DND-41 (cell line): ENCODE results near the gene BMPR1A.

Experiments
- ATAC-seq: fragments of 200-7000 bp; cut with Tn5 transposase; 3 replicates; pipeline ENCODE4 v1.9.1; 2021; ENCODE audit warnings: low read depth; ENCODE audit not compliant: insufficient read depth
- DNase-seq: peaks from one replicate; pipeline ENCODE4 v3.0.0-alpha.2; 2020
- H2AFZ ChIP-seq: 2 replicates; pipeline ENCODE4 v1.6.0; 2012; ENCODE audit warnings: low read depth, low read length
- H3K27ac ChIP-seq: 2 replicates; pipeline ENCODE4 v1.5.1; 2012; ENCODE audit warnings: low read length, inconsistent platforms
- H3K27me3 ChIP-seq: fragments of 200-600 bp; sonication (generic); 2 replicates; pipeline ENCODE4 v1.6.0; 2012; ENCODE audit warnings: low read length, mild to moderate bottlenecking, inconsistent platforms; ENCODE audit not compliant: insufficient read depth, poor library complexity
- H3K36me3 ChIP-seq: 2 replicates; pipeline ENCODE4 v1.5.1; 2012; ENCODE audit warnings: low read length, inconsistent platforms; ENCODE audit not compliant: insufficient read depth
- H3K4me1 ChIP-seq: 2 replicates; pipeline ENCODE4 v1.5.1; 2012; ENCODE audit warnings: mild to moderate bottlenecking, low read length; ENCODE audit not compliant: insufficient read depth
- H3K4me2 ChIP-seq: 2 replicates; pipeline ENCODE4 v1.6.0; 2012; ENCODE audit warnings: mild to moderate bottlenecking, moderate library complexity, low read length, inconsistent platforms; ENCODE audit not compliant: insufficient read depth
- H3K4me3 ChIP-seq, 2 experiments: fragments of 200-600 bp in 1 of 2; shearing (Covaris generic) in 1 of 2; 2 replicates each; pipeline ENCODE4 v1.5.1; 2012 to 2016; ENCODE audit warnings: inconsistent platforms in 2 of 2, low read length in 2 of 2, mild to moderate bottlenecking in 2 of 2, low read depth in 1 of 2, moderate library complexity in 1 of 2
- H3K79me2 ChIP-seq: 2 replicates; pipeline ENCODE4 v1.6.0; 2012; ENCODE audit warnings: low read length, inconsistent platforms; ENCODE audit not compliant: insufficient read depth
- H3K9ac ChIP-seq: 2 replicates; pipeline ENCODE4 v1.6.0; 2012; ENCODE audit warnings: low read depth, mild to moderate bottlenecking, inconsistent platforms, low read length, moderate library complexity
- H3K9me3 ChIP-seq: 2 replicates; pipeline ENCODE4 v1.5.1; 2012; ENCODE audit warnings: low read length, moderate library complexity, mild to moderate bottlenecking, inconsistent platforms; ENCODE audit not compliant: insufficient read depth, severe bottlenecking
- H4K20me1 ChIP-seq: 2 replicates; pipeline ENCODE4 v1.6.0; 2012; ENCODE audit warnings: low read length; ENCODE audit not compliant: insufficient read depth
- EZH2 ChIP-seq: IDR thresholded peaks from 3 replicates; pipeline ENCODE4 v1.6.1; 2012; ENCODE audit warnings: borderline replicate concordance, low read depth, mild to moderate bottlenecking, moderate library complexity, low read length, inconsistent platforms; ENCODE audit not compliant: severe bottlenecking
- TF ChIP-seq, protein P1 (sequence below): IDR thresholded peaks from 2 replicates; pipeline ENCODE4 v1.5.1; 2012; ENCODE audit warnings: borderline replicate concordance, low read length, moderate library complexity, mild to moderate bottlenecking; ENCODE audit not compliant: poor library complexity, severe bottlenecking; ENCODE audit errors: extremely low read depth

The BMPR1A gene

GRCh38 chr10:86968994-86969355, 212.6 kb downstream of the BMPR1A start:
- Histone ChIP-seq H3K4me3 (no peak overlapping the region), H3K9ac (no peak overlapping the region)

GRCh38 chr10:86969421-86970041, 213.1 kb downstream of the BMPR1A start:
- H2AFZ ChIP-seq = no peak overlapping the region
- no peaks in the 10 kb centered on the region for H3K9me3 ChIP-seq
- no peaks in the 10 kb centered on the region for H3K4me1 ChIP-seq
- H3K9ac ChIP-seq = no peak overlapping the region
- H3K36me3 ChIP-seq = no peaks in the 10 kb centered on the region
- no peak for ATAC-seq
- H3K79me2 ChIP-seq = no peaks in the 10 kb centered on the region
- H3K4me3 ChIP-seq = no peak overlapping the region
- H4K20me1 ChIP-seq = no peaks in the 10 kb centered on the region
- no peaks in the 10 kb centered on the region for H3K27me3 ChIP-seq
- no peak for DNase-seq
- no peak overlapping the region for H3K27ac ChIP-seq
- TF ChIP-seq, protein P1, sequence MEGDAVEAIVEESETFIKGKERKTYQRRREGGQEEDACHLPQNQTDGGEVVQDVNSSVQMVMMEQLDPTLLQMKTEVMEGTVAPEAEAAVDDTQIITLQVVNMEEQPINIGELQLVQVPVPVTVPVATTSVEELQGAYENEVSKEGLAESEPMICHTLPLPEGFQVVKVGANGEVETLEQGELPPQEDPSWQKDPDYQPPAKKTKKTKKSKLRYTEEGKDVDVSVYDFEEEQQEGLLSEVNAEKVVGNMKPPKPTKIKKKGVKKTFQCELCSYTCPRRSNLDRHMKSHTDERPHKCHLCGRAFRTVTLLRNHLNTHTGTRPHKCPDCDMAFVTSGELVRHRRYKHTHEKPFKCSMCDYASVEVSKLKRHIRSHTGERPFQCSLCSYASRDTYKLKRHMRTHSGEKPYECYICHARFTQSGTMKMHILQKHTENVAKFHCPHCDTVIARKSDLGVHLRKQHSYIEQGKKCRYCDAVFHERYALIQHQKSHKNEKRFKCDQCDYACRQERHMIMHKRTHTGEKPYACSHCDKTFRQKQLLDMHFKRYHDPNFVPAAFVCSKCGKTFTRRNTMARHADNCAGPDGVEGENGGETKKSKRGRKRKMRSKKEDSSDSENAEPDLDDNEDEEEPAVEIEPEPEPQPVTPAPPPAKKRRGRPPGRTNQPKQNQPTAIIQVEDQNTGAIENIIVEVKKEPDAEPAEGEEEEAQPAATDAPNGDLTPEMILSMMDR = no peak
- no peak for TF ChIP-seq EZH2
- no peak overlapping the region for H3K4me2 ChIP-seq

More at GRCh38 chr10:86968994-86969355, 212.6 kb downstream of the BMPR1A start:
- H3K4me1 ChIP-seq = no peaks in the 10 kb centered on the region
- DNase-seq (no peak), ATAC-seq (no peak)
- no peaks in the 10 kb centered on the region for H3K9me3 ChIP-seq
- no peak overlapping the region for H2AFZ ChIP-seq
- no peaks in the 10 kb centered on the region for H3K36me3 ChIP-seq
- H3K27me3 ChIP-seq = no peaks in the 10 kb centered on the region
- H3K79me2 ChIP-seq = no peaks in the 10 kb centered on the region
- TF ChIP-seq, protein P1 = no peak
- no peak for TF ChIP-seq EZH2
- H3K4me2 ChIP-seq = no peak overlapping the region
- no peak overlapping the region for H3K27ac ChIP-seq
- H4K20me1 ChIP-seq = no peaks in the 10 kb centered on the region

DNA sequence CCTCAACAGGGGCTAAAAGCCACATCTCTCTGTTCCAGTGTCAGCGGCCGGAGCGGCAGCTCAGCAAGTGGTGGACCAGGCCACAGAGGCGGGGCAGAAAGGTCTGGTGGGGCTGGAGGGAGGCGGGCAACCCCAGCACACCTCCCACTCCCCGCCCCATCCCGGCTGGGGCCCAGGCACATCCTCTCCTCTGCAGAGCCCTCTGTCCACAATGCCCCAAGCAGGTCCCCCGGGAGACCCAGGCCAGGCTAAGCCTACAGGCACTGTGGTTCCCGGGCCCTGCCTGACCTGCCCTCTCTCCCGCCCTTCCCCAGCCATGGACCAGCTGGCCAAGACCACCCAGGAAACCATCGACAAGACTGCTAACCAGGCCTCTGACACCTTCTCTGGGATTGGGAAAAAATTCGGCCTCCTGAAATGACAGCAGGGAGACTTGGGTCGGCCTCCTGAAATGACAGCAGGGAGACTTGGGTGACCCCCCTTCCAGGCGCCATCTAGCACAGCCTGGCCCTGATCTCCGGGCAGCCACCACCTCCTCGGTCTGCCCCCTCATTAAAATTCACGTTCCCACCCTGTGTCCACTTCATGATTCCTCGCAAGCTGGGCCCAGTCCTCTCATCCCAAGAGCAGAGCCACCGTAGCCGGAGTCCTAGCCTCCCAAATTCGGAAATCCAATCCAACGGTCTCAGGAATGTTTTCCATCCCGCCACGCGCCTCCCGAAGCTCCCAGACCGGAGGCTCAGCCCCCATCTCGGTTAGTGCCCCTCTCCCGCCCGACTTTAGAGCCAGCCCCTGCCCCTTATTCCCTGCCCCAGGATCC, 214.0 kb downstream of the BMPR1A start:
- no peaks in the 10 kb centered on the region for H3K4me1 ChIP-seq
- no peak overlapping the region for H3K4me3 ChIP-seq
- TF ChIP-seq, protein P1 = no peak
- no peak for TF ChIP-seq EZH2
- H3K79me2 ChIP-seq = no peaks in the 10 kb centered on the region
- no peak overlapping the region for H2AFZ ChIP-seq
- H3K27ac ChIP-seq = no peak overlapping the region
- no peak overlapping the region for H3K9ac ChIP-seq
- no peak overlapping the region for H3K4me2 ChIP-seq
- no peak for ATAC-seq
- H3K27me3 ChIP-seq = no peaks in the 10 kb centered on the region
- DNase-seq = no peak
- H3K36me3 ChIP-seq = no peaks in the 10 kb centered on the region
- no peaks in the 10 kb centered on the region for H4K20me1 ChIP-seq
- no peaks in the 10 kb centered on the region for H3K9me3 ChIP-seq
